OCI-LY3 (cell line): ENCODE results near the gene URB2.

Experiments used
- CTCF ChIP-seq: fragments of 200-600, 300-600 bp; sonication (generic); IDR thresholded peaks from 2 replicates; pipeline ENCODE4 v1.5.1; 2014; ENCODE audit warnings: antibody characterized with exemption, low read length, low read depth
- EZH2phosphoT487 ChIP-seq: fragments of 200-600 bp; shearing (Covaris generic); IDR thresholded peaks from 2 replicates; pipeline ENCODE4 v1.6.1; 2018; ENCODE audit warnings: antibody characterized with exemption, mixed run types, low read depth

DNA sequence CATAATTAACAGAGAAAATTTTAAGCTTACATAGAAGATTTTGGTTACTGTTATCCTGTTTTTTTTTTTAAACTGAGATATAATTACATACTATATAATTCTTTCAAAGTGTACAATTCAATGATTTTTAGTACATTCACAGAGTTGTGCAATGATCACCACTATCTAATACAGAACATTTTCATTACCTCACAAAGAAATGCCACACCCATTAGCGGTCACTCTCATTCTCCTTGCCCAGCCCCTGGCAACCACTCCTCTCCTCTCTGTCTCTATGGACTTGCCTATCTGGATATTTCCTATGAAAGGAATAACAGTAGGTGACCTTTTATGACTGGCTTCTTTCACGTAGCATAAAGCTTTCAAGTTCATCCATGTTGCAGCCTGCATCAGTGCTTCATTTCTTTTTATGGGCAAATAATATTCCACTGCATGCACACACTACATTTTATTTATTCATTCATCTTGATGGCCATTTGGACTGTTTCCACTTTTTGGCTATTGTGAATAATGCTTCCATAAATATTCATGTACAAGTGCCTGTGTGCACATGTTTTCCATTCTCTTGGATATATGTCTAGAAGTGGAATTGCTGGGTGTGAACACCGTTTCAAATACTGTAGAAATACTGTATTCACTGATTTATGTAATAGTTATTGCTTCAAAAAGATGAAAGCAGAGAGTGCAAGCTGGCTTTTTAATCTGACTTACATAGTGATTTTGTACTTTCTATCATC, 26.7 kb upstream of the URB2 start:
- TF ChIP-seq CTCF (no peak), EZH2phosphoT487 (no peak)
